Measurements from ENCODE around the gene ZNF516.

ZNF516 gene

DNA sequence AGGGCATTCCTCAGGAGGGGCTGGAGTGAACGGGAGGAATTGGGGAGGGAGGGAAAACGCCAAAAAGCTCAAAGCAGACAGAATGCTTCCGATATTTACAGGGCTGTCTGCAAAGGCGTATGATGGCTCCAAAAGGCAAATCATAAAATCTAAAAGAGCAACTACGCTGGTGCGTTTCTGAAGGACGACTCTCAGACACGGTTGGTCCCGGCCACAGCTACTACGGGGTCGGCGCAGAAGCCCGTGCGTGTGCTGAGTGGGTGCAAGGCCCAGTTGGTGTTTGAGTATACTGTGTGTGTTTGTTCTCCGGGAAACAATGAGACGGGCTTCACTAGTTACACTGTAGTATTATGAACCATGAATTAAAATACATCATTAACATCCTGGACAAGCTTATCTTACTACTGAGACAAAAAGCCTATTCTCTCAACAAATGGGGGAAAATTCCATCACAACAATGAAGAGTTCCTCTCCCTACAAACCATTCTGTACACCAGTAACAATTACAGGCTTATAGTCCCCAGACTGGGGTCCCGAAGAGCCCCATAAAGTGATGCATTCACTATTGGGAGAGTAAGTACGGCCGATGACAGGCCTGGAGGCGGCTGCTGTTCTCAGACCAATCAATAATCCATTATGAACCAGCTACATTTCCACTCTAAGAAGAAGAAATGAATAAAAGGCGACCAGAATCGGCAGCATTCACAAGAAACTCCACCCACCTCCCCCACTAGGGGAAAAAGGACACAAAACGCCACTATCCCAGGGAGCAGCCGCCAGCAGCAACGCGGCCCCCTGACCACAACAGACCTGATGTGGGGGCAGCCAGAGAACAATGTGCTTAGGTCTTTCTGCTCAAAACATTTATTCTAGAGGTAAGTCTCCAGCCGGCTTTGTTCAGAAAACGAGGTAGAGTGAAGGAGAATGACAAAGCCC, 43.4 kb downstream of the ZNF516 start:
- DNase-seq, result no peak

GRCh38 chr18:76450452-76451395, 44.3 kb downstream of the ZNF516 start:
- DNase-seq, result no peak

GRCh38 chr18:76449111-76449453, 46.0 kb downstream of the ZNF516 start:
- no peak for DNase-seq

GRCh38 chr18:76448256-76449110, 46.6 kb downstream of the ZNF516 start:
- no peak for DNase-seq

GRCh38 chr18:76447258-76447890, 47.7 kb downstream of the ZNF516 start:
- no peak for DNase-seq

GRCh38 chr18:76446321-76447257, 48.5 kb downstream of the ZNF516 start:
- DNase-seq, result no peak

DNA sequence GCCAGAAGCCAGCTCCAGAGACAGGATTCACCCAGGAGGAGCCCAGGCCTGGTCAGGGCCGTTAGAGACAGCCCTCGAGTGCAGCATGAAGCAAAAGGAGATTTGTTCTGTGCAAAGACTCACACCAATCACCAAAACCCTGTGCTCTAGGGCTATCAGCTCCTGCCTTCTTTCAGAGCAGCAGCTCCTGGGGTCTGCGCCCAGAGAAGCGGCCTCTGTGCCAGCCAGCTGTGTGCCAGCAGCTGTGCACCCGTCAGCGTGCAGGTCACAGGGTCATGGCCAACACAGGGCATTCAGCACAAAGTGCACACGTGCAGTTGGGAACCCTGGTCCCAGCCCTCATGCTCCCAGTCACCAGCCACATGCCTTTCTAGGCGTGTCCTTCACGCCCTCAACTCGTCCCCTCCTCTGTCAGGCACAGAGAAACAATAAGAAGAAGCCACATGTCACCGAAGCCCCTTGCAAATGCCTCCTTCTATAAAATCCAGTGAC, 49.3 kb downstream of the ZNF516 start:
- DNase-seq, result no peak

DNA sequence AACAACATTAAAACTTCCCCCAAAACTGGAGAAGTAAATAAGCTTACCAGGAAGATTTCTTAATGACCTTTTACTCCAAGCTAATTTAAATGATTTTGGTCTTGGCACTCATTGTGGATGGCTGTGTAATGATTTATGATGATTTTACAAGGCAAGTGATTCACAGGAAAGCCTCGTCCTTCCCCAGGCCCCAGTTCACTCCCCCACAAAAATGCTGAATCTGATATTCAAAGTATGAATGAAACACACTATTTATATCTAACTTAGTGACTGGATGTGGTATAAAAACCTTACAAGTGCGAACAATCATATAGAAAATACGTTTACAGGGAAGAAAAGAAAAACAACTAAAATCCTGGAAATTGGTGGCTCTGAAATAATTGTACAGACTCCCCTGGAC, 49.8 kb downstream of the ZNF516 start:
- no peak for DNase-seq

- no peak for DNase-seq
These were observed 50.5 kb downstream of the ZNF516 start for GRCh38 chr18:76444446-76445105.

DNA sequence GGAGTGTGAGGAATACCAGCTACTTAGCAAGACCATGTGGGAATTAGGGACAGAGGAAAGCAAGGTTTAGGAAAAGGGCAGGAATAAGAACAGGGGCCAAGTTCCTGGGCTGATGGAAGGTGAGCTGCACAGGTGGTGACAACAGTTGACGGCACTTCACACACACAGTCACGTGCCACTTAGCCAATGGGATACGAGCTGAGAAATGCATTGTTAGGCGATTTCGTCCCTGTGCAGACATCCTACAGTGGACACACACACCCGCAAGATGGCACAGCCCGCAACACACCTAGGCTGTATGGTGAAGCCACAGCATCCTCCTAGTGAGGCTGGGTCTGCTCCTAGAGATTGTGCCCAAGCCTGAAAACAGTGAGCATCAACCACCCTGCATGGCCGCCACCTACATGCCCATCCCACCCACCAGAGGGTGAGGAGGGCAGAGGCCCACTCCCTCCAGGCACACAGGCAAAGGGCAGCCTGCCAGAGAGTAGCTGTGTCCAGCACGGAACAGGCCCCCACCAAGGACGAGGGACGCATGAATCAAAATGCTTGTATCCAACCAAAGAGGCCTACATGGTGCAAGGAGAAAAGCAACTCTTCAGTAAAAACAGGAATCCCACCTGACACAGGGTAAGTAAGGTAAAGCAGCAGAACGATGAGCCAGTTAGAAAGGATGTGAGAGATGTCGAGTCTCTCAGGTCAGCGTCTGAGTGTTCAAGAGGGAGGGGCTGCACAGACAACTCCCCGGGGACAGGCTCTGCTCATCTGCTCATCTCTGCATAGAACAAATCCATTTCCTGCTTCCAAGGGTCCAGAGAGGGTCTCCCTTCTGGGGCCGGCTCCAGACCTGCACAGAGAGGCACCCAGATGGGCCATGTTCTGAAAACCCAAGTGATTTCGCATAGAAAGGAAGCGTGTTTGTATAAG, 51.3 kb downstream of the ZNF516 start:
- no peak for DNase-seq

- no peak for DNase-seq
These were observed 52.5 kb downstream of the ZNF516 start for GRCh38 chr18:76442413-76443171.

GRCh38 chr18:76441668-76442412, 53.2 kb downstream of the ZNF516 start:
- DNase-seq, result no peak

- DNase-seq, result no peak
These were observed 53.9 kb downstream of the ZNF516 start for GRCh38 chr18:76441002-76441667.

DNA sequence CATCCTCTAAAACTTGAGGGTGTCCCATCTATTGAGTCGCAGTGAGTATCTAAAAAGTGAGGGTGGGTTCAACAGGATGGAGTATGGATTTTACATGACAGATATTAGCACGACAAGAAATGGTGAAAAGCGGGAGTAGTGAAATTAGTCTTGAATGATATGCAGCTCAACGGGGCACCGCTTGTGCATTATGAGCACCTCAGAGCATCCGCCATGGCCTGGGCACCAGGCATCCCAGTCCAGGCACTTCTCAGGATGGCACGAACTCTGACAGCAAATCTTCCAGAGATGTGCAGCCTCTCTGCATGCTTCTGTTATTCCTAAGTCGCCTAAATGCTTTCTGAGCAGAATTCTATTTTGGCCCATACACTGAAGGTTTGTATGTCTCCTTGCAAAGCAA, 57.1 kb downstream of the ZNF516 start:
- DNase-seq, result no peak

DNA sequence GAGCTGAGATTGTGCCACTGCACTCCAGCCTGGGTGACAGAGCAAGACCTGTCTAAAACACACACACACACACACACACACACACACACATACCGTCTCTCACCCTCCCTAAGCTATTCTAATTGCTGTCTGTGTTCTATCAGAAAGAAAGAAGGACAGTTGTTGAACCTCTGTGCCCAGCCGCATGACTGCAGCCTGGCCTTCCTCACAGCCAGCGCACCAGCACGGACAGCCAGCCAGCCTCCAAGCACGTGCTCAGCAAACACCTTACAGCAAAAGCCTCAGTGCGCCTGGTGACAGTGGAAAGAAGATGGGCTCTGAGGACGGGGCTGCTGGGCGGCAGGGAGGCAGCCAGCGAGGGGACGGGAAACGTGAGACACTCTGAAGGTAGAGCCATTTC, 58.0 kb downstream of the ZNF516 start:
- DNase-seq, result no peak

DNA sequence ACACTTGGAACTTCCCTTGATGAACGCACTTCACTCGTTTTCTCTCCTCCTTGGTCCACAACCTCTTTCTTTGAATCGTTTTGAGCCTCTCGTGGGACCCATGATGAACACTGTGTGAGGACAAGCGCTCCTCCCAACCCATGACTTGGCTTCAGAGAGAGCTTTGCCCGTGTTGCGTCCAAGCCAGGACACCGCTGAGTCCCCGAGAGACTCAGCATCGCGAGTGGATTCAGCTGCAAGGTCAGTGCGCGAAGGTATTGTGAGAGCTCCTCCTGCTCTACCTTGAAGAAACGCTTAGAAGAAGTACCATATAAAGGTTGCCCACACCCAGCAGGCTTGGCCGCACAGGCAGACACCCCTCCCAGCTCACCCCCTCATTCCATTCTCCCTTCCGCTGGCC, 58.7 kb downstream of the ZNF516 start:
- DNase-seq, result no peak
